SK-MEL-5 (cell line): Measurements from ENCODE around the gene TRIM71. TPM values are rescaled to one million over a fixed set of nuclear protein-coding genes. Genes with fewer than 3 reads are reported as not detected.
A peak's percentile ranks its signal among the peaks of the same experiment; 100 is the strongest.
"Not testable (repeated sequence)": the region's sequence is repeated elsewhere in the genome, so short reads cannot be mapped to it uniquely, and the experiment has no call there.

Experiments
- DNase-seq: peaks from one replicate; pipeline ENCODE4 v3.0.0-alpha.2; 2016; ENCODE audit warnings: low read depth, low spot score
- in situ Hi-C: cut with HindIII; loops from 2 replicates; pipeline ENCODE4 v1.10.0; 2016; ENCODE audit warnings: low sequenced_read_pairs, high pct_unique_total_duplicates, low pct_unique_long_range_greater_than_20kb
- total RNA-seq: library from RNA; depleted of rRNA; stranded (reverse); fragments of >200 nt; shearing (Covaris generic); gene quantifications from 2 replicates; pipeline ENCODE4 v1.2.3, GENCODE V29; 2014; rRNA removed

Gene TRIM71
- total RNA-seq, 1 experiment from 2014 or later: 0.03 TPM

DNA sequence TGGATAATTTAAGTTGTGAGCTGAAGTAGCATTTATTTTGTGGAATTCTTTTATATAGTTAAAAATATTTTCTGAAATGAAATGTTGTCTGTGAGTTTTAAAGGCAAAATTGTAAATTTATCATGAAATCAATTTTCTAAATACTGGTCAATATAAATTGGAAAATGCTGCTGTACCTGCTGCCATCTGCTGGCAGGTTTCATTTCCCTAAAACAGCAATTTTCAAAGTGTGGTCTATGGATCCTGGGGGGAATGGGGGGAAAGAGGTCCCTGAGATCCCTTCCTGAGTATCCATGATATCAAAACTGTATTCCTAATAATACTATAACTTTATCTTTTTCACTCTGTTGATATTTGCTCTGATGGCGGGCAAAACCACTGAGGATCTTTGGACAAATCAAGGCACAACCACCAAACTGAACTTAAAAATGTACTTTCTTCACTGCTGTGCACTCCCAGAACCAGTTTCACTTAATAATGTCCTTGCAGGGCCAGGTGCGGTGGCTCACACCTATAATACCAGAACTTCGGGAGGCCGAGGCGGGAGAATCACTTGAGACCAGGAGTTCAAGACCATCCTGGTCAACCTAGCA, 116.4 kb downstream of the TRIM71 start:
- in situ Hi-C loops: no loop called here
- DNase-seq: peak; percentile 53

- no peak for DNase-seq
- in situ Hi-C loops: no loop called here
Measured at GRCh38 chr3:32937331-32937730, 119.5 kb downstream of the TRIM71 start.

DNA sequence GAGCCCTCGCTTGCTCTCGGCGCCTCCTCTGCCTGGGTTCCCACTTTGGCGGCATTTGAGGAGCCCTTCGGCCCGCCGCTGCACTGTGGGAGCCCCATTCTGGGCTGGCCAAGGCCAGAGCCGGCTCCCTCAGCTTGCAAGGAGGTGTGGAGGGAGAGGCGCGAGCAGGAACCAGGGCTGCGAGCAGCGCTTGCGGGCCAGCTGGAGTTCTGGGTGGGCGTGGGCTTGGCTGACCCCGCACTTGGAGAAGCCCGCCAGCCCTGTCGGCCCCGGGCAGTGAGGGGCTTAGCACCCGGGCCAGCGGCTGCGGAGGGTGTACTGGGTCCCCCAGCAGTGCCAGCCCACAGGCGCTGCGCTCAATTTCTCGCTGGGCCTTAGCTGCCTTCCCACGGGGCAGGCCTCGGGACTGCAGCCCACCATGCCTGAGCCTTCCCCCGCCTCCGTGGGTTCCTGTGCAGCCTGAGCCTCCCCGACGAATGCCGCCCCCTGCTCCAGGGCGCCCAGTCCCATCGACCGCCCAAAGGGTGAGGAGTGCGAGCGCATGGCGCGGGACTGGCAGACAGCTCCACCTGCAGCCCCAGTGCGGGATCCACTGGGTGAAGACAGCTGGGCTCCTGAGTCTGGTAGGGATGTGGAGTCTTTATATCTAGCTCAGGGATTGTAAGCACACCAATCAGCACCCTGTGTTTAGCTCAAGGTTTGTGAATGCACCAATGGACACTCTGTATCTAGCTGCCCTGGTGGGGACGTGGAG, 121.9 kb downstream of the TRIM71 start:
- DNase-seq, in situ Hi-C loops: not testable (repeated sequence)

- in situ Hi-C loops: no loop called here
- DNase-seq: no peak
Measured at GRCh38 chr3:32940726-32941125, 122.9 kb downstream of the TRIM71 start.

- DNase-seq: no peak
- in situ Hi-C loops: no loop called here
Measured at GRCh38 chr3:32945136-32945535, 127.3 kb downstream of the TRIM71 start.

GRCh38 chr3:32945598-32945997, 127.8 kb downstream of the TRIM71 start:
- in situ Hi-C loops, DNase-seq: not testable (repeated sequence)

DNA sequence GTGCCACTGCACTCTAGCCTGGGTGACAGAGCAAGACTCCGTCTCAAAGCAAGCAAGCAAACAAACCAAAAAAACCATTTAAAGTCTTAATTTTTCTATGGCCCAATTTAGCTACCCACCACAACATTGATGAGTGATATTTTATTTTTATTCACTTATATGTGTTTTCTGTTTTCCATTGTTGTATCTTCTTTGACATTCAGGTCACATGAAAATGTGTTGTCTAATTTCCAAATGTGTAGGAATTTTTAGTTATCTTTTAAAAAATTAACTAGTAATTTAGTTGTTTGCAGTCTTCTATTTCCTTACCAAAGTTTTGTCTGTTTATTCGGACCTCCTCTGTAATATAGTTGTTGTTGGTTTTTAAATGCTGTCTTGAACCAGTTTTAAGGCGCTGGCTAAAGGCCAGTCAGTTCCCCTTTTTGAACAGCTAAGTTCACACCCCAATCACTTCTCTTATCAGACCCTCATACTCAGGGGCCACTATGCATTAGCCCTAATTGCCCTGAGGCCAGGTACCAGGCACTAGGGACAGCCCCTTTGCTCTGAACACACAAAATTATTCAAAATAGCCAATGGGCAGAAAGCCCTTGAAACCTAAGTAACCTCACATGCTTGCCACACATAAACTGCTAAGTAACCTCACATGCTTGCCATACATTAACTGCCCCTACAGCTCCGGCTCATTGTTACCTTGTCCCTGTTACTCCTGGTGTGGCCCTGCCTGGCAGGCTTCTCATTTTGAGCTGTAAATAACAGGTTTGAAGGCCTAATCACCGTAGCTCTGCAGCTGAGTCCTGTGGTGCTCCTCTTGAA, 129.4 kb downstream of the TRIM71 start:
- in situ Hi-C loops: no loop called here
- DNase-seq: no peak

Other genes with a start within 250 kb of the TRIM71 start
- 49.6 and 50.2 TPM in 2 replicates for gene DYNC1LI1, start 247.1 kb upstream of the TRIM71 start, total RNA-seq
- gene CNOT10, start 132.8 kb upstream of the TRIM71 start, total RNA-seq: 29.2 and 34.8 TPM in 2 replicates
- gene CCR4, start 133.6 kb downstream of the TRIM71 start, total RNA-seq: 0.29 TPM in 1 of 2 replicates, not detected in the other